GM21381 (cell line): ENCODE results near the gene MED16.

ENCODE experiments used
- ATAC-seq: cut with Tn5 transposase; IDR thresholded peaks from one replicate; pipeline ENCODE4 v1.9.1; 2021; ENCODE audit warnings: mild to moderate bottlenecking, moderate library complexity; ENCODE audit not compliant: unreplicated experiment

Gene MED16

DNA sequence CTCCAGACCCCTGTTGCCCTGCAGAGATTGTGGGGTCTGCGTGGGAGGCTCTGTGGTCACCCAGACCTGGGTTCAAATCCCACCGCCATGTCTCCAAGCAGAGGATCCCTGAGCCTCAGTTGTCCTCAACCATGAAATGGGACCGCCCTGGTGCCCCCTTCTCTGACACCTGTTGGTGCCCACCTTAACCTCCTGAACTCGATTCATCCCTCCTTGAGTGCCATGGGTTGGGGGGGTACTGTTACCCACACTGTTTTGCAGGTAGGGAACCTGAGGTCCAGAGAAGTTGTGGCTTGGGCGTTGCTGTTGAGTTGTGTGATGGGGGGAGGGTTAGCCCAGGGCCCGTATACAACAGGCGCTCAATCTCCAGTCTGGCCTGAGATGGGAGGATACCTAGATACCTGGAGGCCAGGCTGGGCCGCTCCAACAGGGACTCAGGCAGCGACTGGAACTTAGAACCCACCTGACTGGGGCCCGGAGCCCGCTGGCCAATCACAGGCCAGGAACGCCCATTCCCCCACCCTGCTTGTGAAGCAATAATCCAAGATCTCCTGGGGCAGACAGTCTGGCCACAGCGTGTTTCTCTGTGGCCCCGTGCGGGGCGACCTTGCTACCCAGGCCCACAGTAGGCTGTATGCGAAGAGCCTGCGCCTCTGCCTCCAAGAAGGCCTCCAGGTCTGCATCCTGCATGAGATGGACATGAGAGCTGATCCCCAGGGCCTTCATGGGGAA is 35.6 kb upstream of the MED16 start:
- no peak for ATAC-seq

GRCh38 chr19:927780-928401 is 34.9 kb upstream of the MED16 start:
- no peak for ATAC-seq

GRCh38 chr19:927351-927779 is 34.4 kb upstream of the MED16 start:
- no peak for ATAC-seq

GRCh38 chr19:926589-927350 is 33.8 kb upstream of the MED16 start:
- ATAC-seq = no peak

GRCh38 chr19:926323-926588 is 33.3 kb upstream of the MED16 start:
- no peak for ATAC-seq

- peak; percentile 54 for ATAC-seq
Measured at GRCh38 chr19:925526-926322, 32.7 kb upstream of the MED16 start, which contains the start of gene ARID3A. Gene ARID3A, plus strand, starts transcription at chr19:926035. Its CDS starts 3,494 bp downstream, at chr19:929529.

GRCh38 chr19:925087-925525 is 32.1 kb upstream of the MED16 start:
- ATAC-seq = peak; percentile 43

GRCh38 chr19:924553-925086 is 31.6 kb upstream of the MED16 start:
- no peak for ATAC-seq

- no peak for ATAC-seq
Measured at GRCh38 chr19:920051-920864, 27.3 kb upstream of the MED16 start.

DNA sequence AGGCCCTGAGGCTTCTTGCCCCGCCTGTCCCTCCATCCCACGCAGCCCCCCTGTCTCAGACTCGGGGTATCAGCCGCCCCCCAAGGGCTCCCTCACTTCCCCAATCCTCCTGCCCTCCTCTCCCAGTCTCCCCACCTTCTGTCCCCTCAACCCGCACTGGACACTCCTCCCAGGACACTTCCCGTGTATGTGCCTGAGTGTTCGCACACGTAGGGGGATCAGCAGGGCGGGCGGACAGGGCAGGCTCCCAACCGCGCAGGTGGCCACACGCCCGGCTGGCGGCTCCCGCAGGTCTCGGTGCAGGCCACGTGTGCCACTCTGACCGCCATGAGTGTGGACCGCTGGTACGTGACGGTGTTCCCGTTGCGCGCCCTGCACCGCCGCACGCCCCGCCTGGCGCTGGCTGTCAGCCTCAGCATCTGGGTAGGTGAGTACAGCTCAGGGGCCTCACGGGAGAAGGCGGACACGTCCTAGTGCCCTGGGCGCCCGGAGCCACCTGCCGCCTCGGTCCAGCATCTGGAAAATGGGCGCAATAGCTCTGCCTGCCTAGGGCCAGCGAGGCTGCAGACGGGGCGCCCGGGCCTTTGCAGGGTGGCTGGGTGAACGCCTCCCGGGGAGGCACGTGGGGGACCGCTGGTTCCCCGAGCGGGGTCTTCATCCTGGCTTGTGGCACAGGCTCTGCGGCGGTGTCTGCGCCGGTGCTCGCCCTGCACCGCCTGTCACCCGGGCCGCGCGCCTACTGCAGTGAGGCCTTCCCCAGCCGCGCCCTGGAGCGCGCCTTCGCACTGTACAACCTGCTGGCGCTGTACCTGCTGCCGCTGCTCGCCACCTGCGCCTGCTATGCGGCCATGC is 26.4 kb upstream of the MED16 start:
- no peak for ATAC-seq

DNA sequence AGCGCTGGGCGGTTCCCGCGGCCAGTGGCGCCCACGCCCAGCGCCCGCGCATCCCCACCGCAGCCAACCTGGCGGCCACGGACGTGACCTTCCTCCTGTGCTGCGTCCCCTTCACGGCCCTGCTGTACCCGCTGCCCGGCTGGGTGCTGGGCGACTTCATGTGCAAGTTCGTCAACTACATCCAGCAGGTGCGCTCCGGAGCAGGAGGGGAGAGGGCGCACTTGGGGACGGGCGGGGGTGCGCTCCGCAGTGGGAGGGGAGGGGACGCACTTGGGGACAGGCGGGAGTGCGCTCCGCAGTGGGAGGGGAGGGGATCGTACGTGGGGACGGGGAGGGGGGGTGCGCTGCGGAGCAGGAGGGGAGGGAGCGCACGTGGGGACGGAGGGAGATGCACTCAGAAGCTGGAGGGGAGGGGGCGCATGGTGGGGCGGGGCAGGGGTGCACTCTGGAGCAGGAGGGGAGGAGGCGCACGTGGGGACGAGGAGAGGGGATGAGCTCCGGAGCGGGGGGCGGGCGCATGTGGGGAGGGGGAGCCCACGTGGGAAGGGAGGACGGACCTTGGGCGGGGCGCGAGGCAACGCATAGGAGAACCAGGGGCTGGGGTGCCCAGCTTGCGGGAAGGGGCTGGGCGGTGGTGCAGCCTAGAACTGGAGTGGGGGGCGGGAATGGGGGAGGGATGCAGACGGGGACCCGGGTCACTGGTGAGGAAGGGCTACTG is 25.7 kb upstream of the MED16 start:
- no peak for ATAC-seq

- ATAC-seq = no peak
Measured at GRCh38 chr19:918152-918437, 25.1 kb upstream of the MED16 start.

- no peak for ATAC-seq
Measured at GRCh38 chr19:917323-918151, 24.6 kb upstream of the MED16 start, which contains the start of gene KISS1R. Gene KISS1R, plus strand, starts transcription at chr19:917333. Its CDS starts 170 bp downstream, at chr19:917503.

GRCh38 chr19:916645-917322 is 23.8 kb upstream of the MED16 start:
- no peak for ATAC-seq

DNA sequence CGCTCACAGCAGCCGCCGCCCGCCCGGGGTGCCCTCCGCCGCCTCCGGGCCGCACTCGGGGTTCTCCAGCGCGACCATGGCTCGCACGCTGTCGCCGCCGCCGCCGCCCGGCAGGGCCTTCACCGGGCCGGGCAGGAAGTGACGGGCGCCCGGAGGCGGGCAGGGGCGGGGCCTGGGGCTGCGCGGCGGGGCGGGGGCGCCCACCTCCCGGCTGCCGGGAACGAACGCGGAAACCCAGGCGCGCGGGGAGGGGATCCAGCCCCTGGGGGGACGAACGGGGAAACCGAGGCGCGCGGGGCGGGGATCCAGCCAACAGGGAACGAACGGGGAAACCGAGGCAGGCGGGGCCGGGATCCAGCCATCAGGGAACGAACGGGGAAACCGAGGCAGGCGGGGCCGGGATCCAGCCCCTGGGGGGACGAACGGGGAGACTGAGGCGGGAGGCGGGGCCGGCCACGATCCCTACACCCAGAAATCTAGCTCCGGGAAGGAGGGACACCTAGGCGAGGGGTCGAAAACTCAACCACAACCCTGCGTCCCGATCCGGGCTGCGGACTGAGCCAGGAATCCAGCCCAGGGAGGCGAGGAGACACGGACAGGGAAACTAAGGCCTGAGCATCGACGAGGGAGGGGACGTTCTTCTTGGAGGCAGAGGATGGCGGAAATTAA is 20.2 kb upstream of the MED16 start, which contains the start of gene R3HDM4:
R3HDM4 (minus strand) TSS at position 140 of the 669 bp plus-strand sequence; CDS start at position 78, 62 bp downstream.
- peak; percentile 51 for ATAC-seq
